ENCODE results near the gene NFE2.
A peak's percentile ranks its signal among the peaks of the same experiment; 100 is the strongest.
"Not testable (repeated sequence)": the region's sequence is repeated elsewhere in the genome, so short reads cannot be mapped to it uniquely, and the experiment has no call there.

Gene NFE2

GRCh38 chr12:54300732-54301427 lies at the start of gene NFE2:
NFE2 (minus strand) TSS chr12:54301015; CDS start chr12:54295248, 5,767 bp downstream.
- DNase-seq = peak in 3 of 10 donors; percentile 24 to 87 (median 86)
- intact Hi-C loops (cut with DNase I) = no loop called here

DNA sequence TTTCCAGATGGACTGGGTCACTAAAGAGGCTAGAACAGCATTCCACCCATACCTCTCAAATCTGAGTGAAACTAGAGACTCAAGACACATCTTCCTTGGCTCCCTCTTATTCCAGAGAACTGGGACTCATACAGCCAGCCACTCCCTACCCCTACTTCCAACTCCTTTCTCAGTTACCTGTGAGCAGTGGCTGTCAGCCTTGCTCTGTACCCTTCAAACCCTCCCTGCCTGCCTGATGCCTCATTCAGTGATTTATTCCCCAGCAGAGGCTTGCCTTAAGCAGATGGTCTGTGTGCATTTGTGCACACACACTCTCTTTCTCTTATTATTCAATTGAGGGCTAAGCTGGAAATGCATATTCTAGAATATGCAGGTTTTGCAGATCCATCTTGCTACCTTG lies 48.9 kb upstream of the NFE2 start:
- intact Hi-C loops (cut with DNase I) = no loop called here
- DNase-seq = no peak

- DNase-seq = no peak
Measured at GRCh38 chr12:54349036-54349435, 48.2 kb upstream of the NFE2 start.

DNA sequence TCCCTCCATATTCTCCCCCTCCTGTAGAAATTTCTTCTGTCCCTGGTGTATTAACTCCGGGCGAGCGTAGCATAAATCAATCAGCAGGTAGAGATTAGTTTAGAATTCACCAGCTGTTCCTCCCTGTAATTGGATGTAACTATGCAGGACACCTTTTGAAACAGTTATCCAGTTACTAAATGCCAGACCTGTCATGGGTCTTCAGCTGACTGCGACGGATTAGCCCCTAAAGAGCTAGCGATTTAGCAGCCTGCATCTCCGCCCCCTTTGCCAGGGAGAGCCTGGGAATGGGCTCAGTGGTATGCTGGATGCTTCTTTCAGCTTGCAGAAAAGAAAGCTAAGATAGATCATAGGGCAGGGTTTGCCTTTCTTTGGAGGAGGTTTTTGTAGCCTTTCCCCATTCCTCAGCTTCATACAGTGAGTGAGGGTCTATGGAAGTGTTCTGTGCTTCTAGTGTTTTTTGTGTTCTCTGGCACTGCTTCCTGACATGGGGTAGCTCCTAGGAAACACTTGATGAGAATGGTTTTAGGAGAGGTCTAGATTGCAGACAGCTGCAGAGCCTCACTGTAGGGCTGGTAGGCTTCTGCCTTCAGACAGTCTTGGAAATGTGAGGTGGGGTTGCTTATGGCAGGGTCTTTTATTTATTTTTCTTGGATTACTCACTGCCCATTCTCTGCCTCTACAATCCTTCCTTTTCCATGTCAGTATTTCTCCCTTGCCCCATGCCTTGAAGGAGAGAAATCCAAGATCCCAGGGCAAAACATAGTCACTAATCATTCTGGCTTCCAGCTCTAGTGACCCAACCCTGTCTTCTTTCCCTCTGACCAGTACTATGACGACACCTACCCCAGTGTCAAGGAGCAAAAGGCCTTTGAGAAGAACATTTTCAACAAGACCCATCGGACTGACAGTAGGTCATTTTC lies 40.8 kb upstream of the NFE2 start:
- intact Hi-C loops (cut with DNase I) = no loop called here
- DNase-seq = no peak

More at GRCh38 chr12:54349036-54349435, 48.2 kb upstream of the NFE2 start:
- intact Hi-C loops (cut with DNase I) = no loop called here

DNA sequence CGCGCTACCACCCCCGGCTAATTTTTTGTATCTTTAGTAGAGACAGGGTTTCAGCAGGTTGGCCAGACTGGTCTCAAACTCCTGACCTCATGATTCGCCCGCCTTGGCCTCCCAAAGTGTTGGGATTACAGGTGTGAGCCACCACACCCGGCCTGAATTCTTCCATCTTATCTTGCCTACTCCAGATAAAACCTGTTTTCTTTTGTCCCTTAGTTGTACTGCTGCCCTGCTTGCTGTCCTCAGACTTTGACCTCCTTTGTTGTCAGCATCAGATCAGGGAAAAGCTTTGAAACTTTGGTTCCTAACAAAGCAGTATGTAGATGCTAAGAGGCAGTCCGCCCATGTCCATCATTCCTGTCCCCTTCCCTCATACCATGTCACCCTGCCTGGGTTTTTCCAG lies 40.0 kb upstream of the NFE2 start:
- no peak for DNase-seq
- intact Hi-C loops (cut with DNase I) = no loop called here

DNA sequence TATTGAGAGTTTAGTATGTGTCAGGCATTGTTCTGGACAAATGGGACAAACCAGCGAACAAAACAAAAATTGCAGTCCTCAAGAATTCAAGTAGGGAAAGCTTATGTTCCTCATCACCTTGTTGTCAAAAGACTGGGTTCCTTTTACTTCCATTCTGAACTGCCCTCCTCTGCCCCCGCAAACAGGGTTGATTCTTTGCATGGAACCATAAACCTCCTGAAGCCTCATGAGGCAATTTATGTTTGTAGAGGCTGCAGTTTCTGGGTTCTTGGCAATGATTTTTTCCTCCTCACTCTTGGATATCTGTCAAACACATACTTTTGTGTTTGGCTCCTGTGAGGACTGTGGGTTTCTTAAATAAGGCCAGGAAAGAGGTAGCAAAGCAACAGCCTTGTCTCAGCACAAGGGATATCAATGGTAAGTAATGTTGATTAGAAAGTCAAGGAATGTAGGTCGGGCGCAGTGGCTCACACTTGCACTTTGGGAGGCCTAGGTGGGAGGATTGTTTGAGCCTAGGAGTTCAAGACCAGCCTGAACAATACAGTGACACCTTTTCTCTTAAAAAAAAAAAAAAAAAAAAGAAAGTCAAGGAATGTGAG lies 38.0 kb upstream of the NFE2 start:
- intact Hi-C loops (cut with DNase I) = no loop called here
- DNase-seq = no peak

GRCh38 chr12:54337854-54338650 lies 37.2 kb upstream of the NFE2 start:
- intact Hi-C loops (cut with DNase I) = no loop called here
- peak in 1 of 10 donors; percentile 41 for DNase-seq

- intact Hi-C loops (cut with DNase I) = no loop called here
- DNase-seq = peak in 1 of 10 donors; percentile 20
Measured at GRCh38 chr12:54337280-54337842, 36.5 kb upstream of the NFE2 start.

- intact Hi-C loops (cut with DNase I) = no loop called here
- DNase-seq = no peak
Measured at GRCh38 chr12:54333420-54334034, 32.7 kb upstream of the NFE2 start.

DNA sequence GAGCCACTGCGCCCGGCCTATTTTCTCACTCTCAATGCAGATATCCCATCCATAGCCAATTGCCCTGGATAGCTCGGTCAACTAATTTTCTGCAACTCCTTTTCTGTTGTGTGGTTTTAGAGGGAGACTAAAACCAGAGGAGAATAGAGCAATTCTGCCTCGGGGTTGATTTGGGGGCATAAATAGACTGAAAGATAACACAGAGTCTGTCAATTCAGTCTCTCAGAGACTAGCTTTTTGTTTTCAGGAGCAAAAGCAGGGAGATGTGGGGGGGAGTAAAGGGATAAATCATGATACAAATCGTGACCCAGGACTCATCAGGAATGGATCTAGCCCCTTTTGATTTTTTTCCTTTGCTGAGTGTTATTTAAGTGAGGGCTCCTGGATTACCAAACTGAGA lies 30.6 kb upstream of the NFE2 start:
- DNase-seq = no peak
- intact Hi-C loops (cut with DNase I) = no loop called here

DNA sequence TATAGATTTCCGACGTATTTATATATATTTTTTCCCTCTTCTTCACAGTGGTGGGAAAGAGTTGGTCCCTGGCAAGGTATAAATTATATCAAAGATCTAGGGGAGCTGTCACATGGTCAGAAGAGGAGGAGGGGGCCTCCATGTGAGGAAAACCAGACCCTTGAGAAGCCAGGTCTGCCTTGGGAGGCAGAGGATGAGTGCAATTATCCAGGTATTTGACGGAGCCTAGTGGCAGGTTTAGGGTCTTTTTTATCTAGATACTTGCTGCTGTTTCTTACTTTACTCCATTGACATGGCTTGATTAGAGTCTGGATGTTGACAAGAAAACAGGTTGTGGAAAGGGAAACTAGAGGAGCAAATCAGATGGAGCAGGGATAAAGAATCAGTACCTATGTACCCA lies 29.6 kb upstream of the NFE2 start:
- intact Hi-C loops (cut with DNase I) = no loop called here
- DNase-seq = no peak

DNA sequence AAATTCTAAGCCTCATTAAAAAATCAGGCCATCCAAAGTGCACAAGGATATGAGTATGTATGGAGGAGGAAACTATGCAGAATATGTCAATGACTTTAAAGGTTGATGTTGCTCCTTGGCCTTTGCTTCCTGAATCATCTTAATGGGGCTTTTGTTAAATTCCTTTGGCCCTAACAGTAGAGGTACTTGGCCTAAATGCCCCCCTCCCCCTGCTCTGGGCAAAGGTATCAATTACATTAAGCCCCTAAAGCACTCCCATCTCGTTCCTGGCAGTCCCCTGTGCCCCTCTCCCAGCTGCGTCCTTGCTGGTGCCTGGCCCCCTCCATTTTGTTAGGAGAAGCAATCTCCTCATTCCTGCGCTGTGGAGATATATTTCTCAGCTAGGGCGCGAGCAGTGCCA lies 28.9 kb upstream of the NFE2 start:
- intact Hi-C loops (cut with DNase I) = loop anchor here (10.0 kb wide), 1 partner anchor 75 kb away; no protein-coding TSS in a partner anchor
- no peak for DNase-seq

DNA sequence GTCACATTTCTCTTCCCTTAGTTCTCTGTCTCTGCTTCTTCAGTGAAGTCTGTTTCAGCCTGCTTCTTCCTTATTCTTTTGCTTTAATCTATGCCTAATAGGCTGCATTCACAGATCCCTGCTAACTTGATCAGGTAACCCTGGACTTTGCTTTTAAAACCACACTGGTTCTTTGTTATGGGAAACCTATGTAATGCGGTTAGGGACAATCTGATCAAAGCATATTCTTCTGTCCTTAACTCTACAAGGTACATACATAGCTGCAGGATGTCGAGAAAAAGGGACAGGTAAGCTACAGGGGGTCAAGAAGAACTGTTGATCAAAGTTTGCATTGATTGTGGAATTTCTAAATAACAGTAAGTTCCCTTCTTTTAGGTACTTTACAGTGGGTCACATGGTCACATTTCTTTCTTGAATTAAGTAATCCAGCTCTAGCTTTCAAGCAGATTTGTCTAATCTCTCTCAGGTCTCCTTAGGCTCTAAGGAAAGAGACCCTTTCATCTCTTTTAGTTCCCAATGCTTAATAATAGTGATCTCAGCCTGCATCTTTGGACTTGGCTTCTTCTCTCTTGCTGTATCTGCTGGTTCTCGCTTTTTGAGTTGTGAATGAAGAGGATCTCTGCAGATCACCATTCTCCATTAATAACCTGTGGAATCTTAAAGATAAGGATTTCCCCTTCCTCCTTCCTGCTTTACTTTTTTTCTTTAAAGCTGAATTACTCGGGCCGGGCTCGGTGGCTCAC lies 28.0 kb upstream of the NFE2 start:
- intact Hi-C loops (cut with DNase I) = loop anchor here (10.0 kb wide), 1 partner anchor 74 kb away; no protein-coding TSS in a partner anchor
- DNase-seq = no peak

GRCh38 chr12:54325442-54326109 lies 24.8 kb upstream of the NFE2 start:
- intact Hi-C loops (cut with DNase I) = loop anchor here (1.0 to 10.0 kb wide), 2 partner anchors 34 to 71 kb away; no protein-coding TSS in a partner anchor
- not testable (repeated sequence) for DNase-seq

DNA sequence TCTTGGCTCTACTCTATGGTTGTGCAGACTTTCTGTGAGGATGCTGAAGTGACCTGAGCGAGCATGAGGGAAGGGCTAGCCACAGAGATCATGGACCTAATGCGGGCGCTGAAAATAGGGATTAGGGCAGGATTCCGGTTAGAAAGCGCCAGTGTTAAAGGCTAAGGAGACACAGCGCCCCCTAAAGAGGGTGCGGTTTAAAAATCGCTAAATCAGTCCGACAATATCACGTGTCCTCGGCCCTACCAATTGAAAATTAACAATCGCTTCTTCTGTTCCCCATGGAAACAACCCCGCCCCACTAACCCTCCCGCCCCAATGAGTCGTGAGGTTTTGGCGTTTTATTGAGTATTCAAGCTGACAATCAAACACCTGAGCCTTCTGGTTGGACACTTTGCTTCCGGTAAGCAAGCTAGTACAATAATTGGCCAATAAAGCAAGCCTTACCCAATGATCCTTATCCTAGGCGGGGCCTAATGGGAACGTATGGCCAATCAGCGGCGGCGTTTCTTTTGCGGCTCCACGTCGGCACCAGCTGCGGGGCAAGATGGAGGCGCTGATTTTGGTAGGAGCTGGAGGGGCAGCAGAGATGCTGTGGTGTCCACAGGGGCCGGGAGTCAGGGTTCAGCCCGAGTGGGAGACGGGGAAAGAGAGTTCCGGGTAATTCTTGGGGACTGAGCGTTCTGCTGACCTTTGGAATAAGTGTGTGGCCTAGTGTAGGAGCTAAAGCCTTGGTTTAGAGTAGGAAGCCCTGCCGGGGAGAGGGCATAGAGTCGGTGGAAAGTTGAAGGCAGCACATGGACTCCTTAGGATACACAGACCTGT lies 24.0 kb upstream of the NFE2 start, which contains the start of gene COPZ1:
TSS of gene COPZ1 (plus strand) at position 515 of the 825 bp plus-strand sequence. CDS start at position 548, 33 bp downstream.
- DNase-seq = peak; percentile 91 to 99 (median 94)
- intact Hi-C loops (cut with DNase I) = loop anchor here (1.0 to 10.0 kb wide), 3 partner anchors 34 to 105 kb away; no protein-coding TSS in a partner anchor

DNA sequence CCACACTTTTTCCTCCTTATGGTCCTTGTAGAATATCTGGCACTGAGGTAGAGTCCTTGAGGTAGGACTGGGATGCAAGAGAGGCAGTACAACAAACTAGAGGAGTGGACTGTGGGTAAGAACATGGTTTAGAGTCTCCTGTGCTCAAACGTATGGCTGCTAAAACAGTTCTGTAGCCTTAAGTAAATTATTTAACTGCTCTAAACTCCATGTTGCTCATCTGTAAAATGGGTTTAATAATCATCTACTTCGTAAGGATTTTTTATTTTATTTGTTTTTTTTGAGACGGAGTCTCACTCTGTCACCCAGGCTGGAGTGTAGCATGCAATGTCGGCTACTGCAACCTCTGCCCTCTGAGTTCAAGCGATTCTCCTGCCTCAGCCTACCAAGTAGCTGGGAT lies 20.5 kb upstream of the NFE2 start:
- no peak for DNase-seq
- intact Hi-C loops (cut with DNase I) = loop anchor here (10.0 kb wide), 1 partner anchor 67 kb away; no protein-coding TSS in a partner anchor

GRCh38 chr12:54312309-54312708 lies 11.5 kb upstream of the NFE2 start:
- DNase-seq; intact Hi-C loops (cut with DNase I): not testable (repeated sequence)

All from posterior cingulate gyrus (tissue), 11 donors.